Loucy (cell line): ENCODE data around the gene GAPDH.

Experiments
- H2AFZ ChIP-seq: fragments of 200-600 bp; sonication (generic); 2 replicates; pipeline ENCODE4 v1.6.0; 2016; ENCODE audit warnings: antibody characterized with exemption, mild to moderate bottlenecking, low read length, moderate library complexity
- H3F3A ChIP-seq: fragments of 200-600 bp; 2 replicates; pipeline ENCODE4 v1.6.0; 2016; ENCODE audit warnings: antibody characterized with exemption, low read depth, mild to moderate bottlenecking
- H3K27me3 ChIP-seq: fragments of 200-600 bp; sonication (generic); 2 replicates; pipeline ENCODE4 v1.6.1; 2014; ENCODE audit warnings: low read length, mild to moderate bottlenecking; ENCODE audit not compliant: insufficient read depth, poor library complexity, severe bottlenecking
- H3K36me3 ChIP-seq: fragments of 200-600 bp; sonication (generic); 2 replicates; pipeline ENCODE4 v1.6.1; 2016; ENCODE audit warnings: low read length; ENCODE audit not compliant: insufficient read depth
- H3K4me1 ChIP-seq: fragments of 200-600 bp; sonication (generic); 2 replicates; pipeline ENCODE4 v1.5.1; 2014; ENCODE audit warnings: low read length, mild to moderate bottlenecking; ENCODE audit not compliant: insufficient read depth, poor library complexity, severe bottlenecking
- H3K4me2 ChIP-seq: fragments of 200-600 bp; sonication (generic); 2 replicates; pipeline ENCODE4 v1.6.0; 2014; ENCODE audit warnings: antibody characterized with exemption, low read length, low read depth, mild to moderate bottlenecking; ENCODE audit not compliant: poor library complexity, severe bottlenecking
- H3K4me3 ChIP-seq: fragments of 200-600 bp; sonication (generic); 2 replicates; pipeline ENCODE4 v1.5.1; 2014; ENCODE audit warnings: low read length, mild to moderate bottlenecking, mixed read lengths; ENCODE audit not compliant: poor library complexity, severe bottlenecking
- H3K79me2 ChIP-seq: fragments of 200-600 bp; sonication (generic); 2 replicates; pipeline ENCODE4 v1.6.1; 2014; ENCODE audit warnings: low read length; ENCODE audit not compliant: insufficient read depth
- H3K9ac ChIP-seq: fragments of 200-600 bp; sonication (generic); 2 replicates; pipeline ENCODE4 v1.6.0; 2014; ENCODE audit warnings: mild to moderate bottlenecking, low read depth, low read length, moderate library complexity; ENCODE audit not compliant: poor library complexity, severe bottlenecking
- H3K9me2 ChIP-seq: fragments of 200-600 bp; sonication (generic); replicated peaks from 2 replicates; pipeline ENCODE4 v1.6.1; 2016; ENCODE audit warnings: low read depth, low read length, mixed read lengths
- H3K9me3 ChIP-seq: fragments of 200-600 bp; sonication (generic); 2 replicates; pipeline ENCODE4 v1.6.1; 2014; ENCODE audit warnings: mild to moderate bottlenecking, antibody characterized with exemption, low read length, low read depth; ENCODE audit not compliant: insufficient read depth
- H4K20me1 ChIP-seq: fragments of 200-600 bp; sonication (generic); 2 replicates; pipeline ENCODE4 v1.6.0; 2014; ENCODE audit warnings: antibody characterized with exemption, low read length, mild to moderate bottlenecking; ENCODE audit not compliant: insufficient read depth, poor library complexity, severe bottlenecking
- CTCF ChIP-seq: fragments of 200-600 bp; sonication (generic); conservative IDR thresholded peaks from 2 replicates; pipeline ENCODE4 v1.5.1; 2014; ENCODE audit warnings: mild to moderate bottlenecking, antibody characterized with exemption, low read length
- EZH2phosphoT487 ChIP-seq: fragments of 200-600 bp; IDR thresholded peaks from 2 replicates; pipeline ENCODE4 v1.6.1; 2018; ENCODE audit warnings: antibody characterized with exemption, mild to moderate bottlenecking, moderate library complexity, borderline replicate concordance

GAPDH gene

GRCh38 chr12:6550294-6551062, 16.2 kb downstream of the GAPDH start:
- 0 out of 2 replicates have a peak, but pooled peaks cover 3% of the 10 kb centered on the region for H3F3A ChIP-seq
- no peak overlapping the region for H3K4me3 ChIP-seq
- H3K27me3 ChIP-seq, result no peaks in the 10 kb centered on the region
- peaks cover 51% of the 10 kb centered on the region; the same call in 1 of the 2 replicates for H3K36me3 ChIP-seq
- peaks cover 63% of the 10 kb centered on the region for H3K79me2 ChIP-seq
- no peak overlapping the region for H2AFZ ChIP-seq
- peak overlapping the region; percentile 62 for H3K9ac ChIP-seq
- H4K20me1 ChIP-seq, result peaks cover 48% of the 10 kb centered on the region
- peaks cover 43% of the 10 kb centered on the region for H3K4me1 ChIP-seq
- H3K9me2 ChIP-seq, result no peaks in the 10 kb centered on the region
- H3K9me3 ChIP-seq, result no peaks in the 10 kb centered on the region
- H3K4me2 ChIP-seq, result peak overlapping the region; percentile 96
- TF ChIP-seq EZH2phosphoT487 (no peak), CTCF (no peak)

- H3K79me2 ChIP-seq, result peaks cover 66% of the 10 kb centered on the region
- H3K9ac ChIP-seq, result peak overlapping the region; percentile 62
- peaks cover 48% of the 10 kb centered on the region for H4K20me1 ChIP-seq
- peaks cover 43% of the 10 kb centered on the region for H3K4me1 ChIP-seq
- H3K27me3 ChIP-seq, result no peaks in the 10 kb centered on the region
- no peak overlapping the region for H2AFZ ChIP-seq
- H3K4me3 ChIP-seq, result peak overlapping the region; percentile 96
- H3K4me2 ChIP-seq, result peak overlapping the region; percentile 96
- H3K9me2 ChIP-seq, result no peaks in the 10 kb centered on the region
- H3F3A ChIP-seq, result no peaks in the 10 kb centered on the region
- no peaks in the 10 kb centered on the region for H3K9me3 ChIP-seq
- no peak for TF ChIP-seq EZH2phosphoT487
- no peak for TF ChIP-seq CTCF
- peaks cover 47% of the 10 kb centered on the region; the same call in 1 of the 2 replicates for H3K36me3 ChIP-seq
Measured at GRCh38 chr12:6551063-6551461, 16.7 kb downstream of the GAPDH start.

GRCh38 chr12:6551496-6552139, 17.3 kb downstream of the GAPDH start:
- Histone ChIP-seq H2AFZ (no peak overlapping the region), H3K36me3 (peaks cover 43% of the 10 kb centered on the region; the same call in 1 of the 2 replicates), H3F3A (0 out of 2 replicates have a peak, but pooled peaks cover under 1% of the 10 kb centered on the region), H3K9me2 (no peaks in the 10 kb centered on the region), H3K4me3 (peak overlapping the region; percentile 96), H3K79me2 (peaks cover 67% of the 10 kb centered on the region), H3K9me3 (no peaks in the 10 kb centered on the region), H3K4me2 (peak overlapping the region; percentile 96), H3K9ac (peak overlapping the region; percentile 62), H3K27me3 (no peaks in the 10 kb centered on the region), H4K20me1 (peaks cover 48% of the 10 kb centered on the region), H3K4me1 (peaks cover 43% of the 10 kb centered on the region)
- TF ChIP-seq CTCF, result no peak
- no peak for TF ChIP-seq EZH2phosphoT487
